GM12872 (cell line): ENCODE measurements around the gene CEND1.

ENCODE experiments used
- CTCF ChIP-seq: IDR thresholded peaks from 3 replicates; pipeline ENCODE4 v1.5.1; 2011; ENCODE audit warnings: low read depth, mild to moderate bottlenecking, low read length, moderate library complexity; ENCODE audit not compliant: insufficient read depth

CEND1 gene

GRCh38 chr11:813456-814096, 23.7 kb upstream of the CEND1 start:
- no peak for TF ChIP-seq CTCF

- TF ChIP-seq CTCF = no peak
Observed at GRCh38 chr11:813072-813455, 23.2 kb upstream of the CEND1 start.

GRCh38 chr11:812390-812789, 22.5 kb upstream of the CEND1 start:
- TF ChIP-seq CTCF = no peak

- TF ChIP-seq CTCF = 0 out of 3 replicates have a peak, but pooled peaks have one; percentile 14
Observed at GRCh38 chr11:811446-812245, 21.8 kb upstream of the CEND1 start.

GRCh38 chr11:810040-810567, 20.2 kb upstream of the CEND1 start:
- no peak for TF ChIP-seq CTCF

- TF ChIP-seq CTCF = no peak
Observed at GRCh38 chr11:809287-810039, 19.6 kb upstream of the CEND1 start, which contains the start of gene RPLP2. TSS of gene RPLP2 (plus strand) at chr11:809967. CDS start at chr11:810235, 268 bp downstream.

- TF ChIP-seq CTCF = peak; percentile 31; the same call in 2 of the 3 replicates
Observed at GRCh38 chr11:808427-809286, 18.8 kb upstream of the CEND1 start.
